H1 (cell line): ENCODE data around the gene AP5S1. TPM values are rescaled to one million over a fixed set of nuclear protein-coding genes. Genes with fewer than 3 reads are reported as not detected.

Source experiments
- CEBPB ChIP-seq: IDR thresholded peaks from 2 replicates; pipeline ENCODE4 v1.6.1; 2012; ENCODE audit warnings: low read depth, low read length
- CHD7 ChIP-seq: fragments of 300-600 bp; sonication (generic); IDR thresholded peaks from 2 replicates; pipeline ENCODE4 v1.7.1; 2012; ENCODE audit warnings: low read length, moderate library complexity, mild to moderate bottlenecking, inconsistent platforms; ENCODE audit not compliant: insufficient replicate concordance
- CTBP2 ChIP-seq: IDR thresholded peaks from 2 replicates; pipeline ENCODE4 v1.7.0; 2011; ENCODE audit warnings: borderline replicate concordance, mild to moderate bottlenecking, moderate library complexity, mixed read lengths, low read length; ENCODE audit not compliant: insufficient read depth, insufficient read length
- EZH2 ChIP-seq: fragments of 200-600 bp; sonication (generic); IDR thresholded peaks from 2 replicates; pipeline ENCODE4 v1.7.1; 2012; ENCODE audit warnings: low read depth, mild to moderate bottlenecking, moderate library complexity, low read length, inconsistent platforms; ENCODE audit not compliant: severe bottlenecking
- RFX5 ChIP-seq: IDR thresholded peaks from 2 replicates; pipeline ENCODE4 v1.6.1; 2011; ENCODE audit warnings: low read depth, low read length, improper control_type of control experiment, borderline replicate concordance
- TBP ChIP-seq: IDR thresholded peaks from 2 replicates; pipeline ENCODE4 v1.6.1; 2011; ENCODE audit warnings: low read depth, low read length, improper control_type of control experiment
- ZNF274 ChIP-seq: IDR thresholded peaks from 2 replicates; pipeline ENCODE4 v1.7.0; 2012; ENCODE audit warnings: low read length, borderline replicate concordance; ENCODE audit errors: extremely low read depth
- polyA plus RNA-seq, 7 experiments: library from polyadenylated mRNA; depleted of rRNA in 3 of 7; stranded (reverse) in 5 of 7; unstranded in 2 of 7; fragments of >200 nt in 5 of 7; fragments of 200-250 nt in 2 of 7; gene quantifications; 1 replicate in 5 of 7; 2 replicates in 1 of 7; 4 replicates in 1 of 7; pipeline versions ENCODE4 v1.2.1 to v1.2.3, GENCODE V29; 2011 to 2013; ENCODE audit warnings: missing spikeins in 2 of 7, mixed read lengths in 2 of 7
- total RNA-seq: library from RNA; stranded (reverse); fragmentation: NEBNext Ultra II Directional; extraction: Animal tissue kit (Norgen Biotek cat#: 25700); gene quantifications from 2 replicates; pipeline ENCODE4 v1.2.1, GENCODE V29; 2021
- TF ChIP-seq, protein P1 (sequence below): IDR thresholded peaks from 2 replicates; pipeline ENCODE4 v1.6.1; 2011; ENCODE audit warnings: low read length, improper control_type of control experiment
- TF ChIP-seq, protein P2 (sequence below): IDR thresholded peaks from 2 replicates; pipeline ENCODE4 v1.6.1; 2012; ENCODE audit warnings: low read length, inconsistent platforms

The AP5S1 gene
- total and polyA plus RNA-seq, 2 of the 8 experiments (the other 6 are each of a cell fraction or from before 2014, with no cell fraction given) = 3.3 to 3.7 TPM

- TF ChIP-seq CHD7 = no peak
- no peak for TF ChIP-seq EZH2
- TF ChIP-seq CEBPB = no peak
- TF ChIP-seq, protein P1, sequence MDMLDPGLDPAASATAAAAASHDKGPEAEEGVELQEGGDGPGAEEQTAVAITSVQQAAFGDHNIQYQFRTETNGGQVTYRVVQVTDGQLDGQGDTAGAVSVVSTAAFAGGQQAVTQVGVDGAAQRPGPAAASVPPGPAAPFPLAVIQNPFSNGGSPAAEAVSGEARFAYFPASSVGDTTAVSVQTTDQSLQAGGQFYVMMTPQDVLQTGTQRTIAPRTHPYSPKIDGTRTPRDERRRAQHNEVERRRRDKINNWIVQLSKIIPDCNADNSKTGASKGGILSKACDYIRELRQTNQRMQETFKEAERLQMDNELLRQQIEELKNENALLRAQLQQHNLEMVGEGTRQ = no peak
- TF ChIP-seq ZNF274 = no peak
- TF ChIP-seq TBP = no peak
- no peak for TF ChIP-seq CTBP2
- TF ChIP-seq, protein P2, sequence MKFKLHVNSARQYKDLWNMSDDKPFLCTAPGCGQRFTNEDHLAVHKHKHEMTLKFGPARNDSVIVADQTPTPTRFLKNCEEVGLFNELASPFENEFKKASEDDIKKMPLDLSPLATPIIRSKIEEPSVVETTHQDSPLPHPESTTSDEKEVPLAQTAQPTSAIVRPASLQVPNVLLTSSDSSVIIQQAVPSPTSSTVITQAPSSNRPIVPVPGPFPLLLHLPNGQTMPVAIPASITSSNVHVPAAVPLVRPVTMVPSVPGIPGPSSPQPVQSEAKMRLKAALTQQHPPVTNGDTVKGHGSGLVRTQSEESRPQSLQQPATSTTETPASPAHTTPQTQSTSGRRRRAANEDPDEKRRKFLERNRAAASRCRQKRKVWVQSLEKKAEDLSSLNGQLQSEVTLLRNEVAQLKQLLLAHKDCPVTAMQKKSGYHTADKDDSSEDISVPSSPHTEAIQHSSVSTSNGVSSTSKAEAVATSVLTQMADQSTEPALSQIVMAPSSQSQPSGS = no peak
- no peak for TF ChIP-seq RFX5
Measured at GRCh38 chr20:3876676-3877075, 56.3 kb downstream of the AP5S1 start (continued).
